Loucy (cell line): ENCODE measurements around the gene PCSK2.

Source experiments
- EZH2phosphoT487 ChIP-seq: fragments of 200-600 bp; IDR thresholded peaks from 2 replicates; pipeline ENCODE4 v1.6.1; 2018; ENCODE audit warnings: antibody characterized with exemption, mild to moderate bottlenecking, moderate library complexity, borderline replicate concordance
- TF ChIP-seq, protein P1 (sequence below): fragments of 200-600 bp; sonication (generic); conservative IDR thresholded peaks from 2 replicates; pipeline ENCODE4 v1.5.1; 2014; ENCODE audit warnings: mild to moderate bottlenecking, antibody characterized with exemption, low read length

DNA sequence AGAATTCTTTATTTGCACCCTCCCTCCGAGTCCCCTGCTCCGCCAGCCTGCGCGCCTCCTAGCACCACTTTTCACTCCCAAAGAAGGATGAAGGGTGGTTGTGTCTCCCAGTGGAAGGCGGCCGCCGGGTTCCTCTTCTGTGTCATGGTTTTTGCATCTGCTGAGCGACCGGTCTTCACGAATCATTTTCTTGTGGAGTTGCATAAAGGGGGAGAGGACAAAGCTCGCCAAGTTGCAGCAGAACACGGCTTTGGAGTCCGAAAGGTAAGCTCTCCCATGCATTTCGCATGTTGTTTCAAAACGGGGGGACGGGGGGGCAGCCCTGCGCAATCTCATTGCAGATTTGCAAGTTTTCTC, 357 bp downstream of the PCSK2 start:
- TF ChIP-seq, protein P1, sequence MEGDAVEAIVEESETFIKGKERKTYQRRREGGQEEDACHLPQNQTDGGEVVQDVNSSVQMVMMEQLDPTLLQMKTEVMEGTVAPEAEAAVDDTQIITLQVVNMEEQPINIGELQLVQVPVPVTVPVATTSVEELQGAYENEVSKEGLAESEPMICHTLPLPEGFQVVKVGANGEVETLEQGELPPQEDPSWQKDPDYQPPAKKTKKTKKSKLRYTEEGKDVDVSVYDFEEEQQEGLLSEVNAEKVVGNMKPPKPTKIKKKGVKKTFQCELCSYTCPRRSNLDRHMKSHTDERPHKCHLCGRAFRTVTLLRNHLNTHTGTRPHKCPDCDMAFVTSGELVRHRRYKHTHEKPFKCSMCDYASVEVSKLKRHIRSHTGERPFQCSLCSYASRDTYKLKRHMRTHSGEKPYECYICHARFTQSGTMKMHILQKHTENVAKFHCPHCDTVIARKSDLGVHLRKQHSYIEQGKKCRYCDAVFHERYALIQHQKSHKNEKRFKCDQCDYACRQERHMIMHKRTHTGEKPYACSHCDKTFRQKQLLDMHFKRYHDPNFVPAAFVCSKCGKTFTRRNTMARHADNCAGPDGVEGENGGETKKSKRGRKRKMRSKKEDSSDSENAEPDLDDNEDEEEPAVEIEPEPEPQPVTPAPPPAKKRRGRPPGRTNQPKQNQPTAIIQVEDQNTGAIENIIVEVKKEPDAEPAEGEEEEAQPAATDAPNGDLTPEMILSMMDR: no peak
- TF ChIP-seq EZH2phosphoT487: no peak
